Measurements from ENCODE around the gene CASP9.
"Not testable (repeated sequence)": the region's sequence is repeated elsewhere in the genome, so short reads cannot be mapped to it uniquely, and the experiment has no call there.

CASP9 gene

DNA sequence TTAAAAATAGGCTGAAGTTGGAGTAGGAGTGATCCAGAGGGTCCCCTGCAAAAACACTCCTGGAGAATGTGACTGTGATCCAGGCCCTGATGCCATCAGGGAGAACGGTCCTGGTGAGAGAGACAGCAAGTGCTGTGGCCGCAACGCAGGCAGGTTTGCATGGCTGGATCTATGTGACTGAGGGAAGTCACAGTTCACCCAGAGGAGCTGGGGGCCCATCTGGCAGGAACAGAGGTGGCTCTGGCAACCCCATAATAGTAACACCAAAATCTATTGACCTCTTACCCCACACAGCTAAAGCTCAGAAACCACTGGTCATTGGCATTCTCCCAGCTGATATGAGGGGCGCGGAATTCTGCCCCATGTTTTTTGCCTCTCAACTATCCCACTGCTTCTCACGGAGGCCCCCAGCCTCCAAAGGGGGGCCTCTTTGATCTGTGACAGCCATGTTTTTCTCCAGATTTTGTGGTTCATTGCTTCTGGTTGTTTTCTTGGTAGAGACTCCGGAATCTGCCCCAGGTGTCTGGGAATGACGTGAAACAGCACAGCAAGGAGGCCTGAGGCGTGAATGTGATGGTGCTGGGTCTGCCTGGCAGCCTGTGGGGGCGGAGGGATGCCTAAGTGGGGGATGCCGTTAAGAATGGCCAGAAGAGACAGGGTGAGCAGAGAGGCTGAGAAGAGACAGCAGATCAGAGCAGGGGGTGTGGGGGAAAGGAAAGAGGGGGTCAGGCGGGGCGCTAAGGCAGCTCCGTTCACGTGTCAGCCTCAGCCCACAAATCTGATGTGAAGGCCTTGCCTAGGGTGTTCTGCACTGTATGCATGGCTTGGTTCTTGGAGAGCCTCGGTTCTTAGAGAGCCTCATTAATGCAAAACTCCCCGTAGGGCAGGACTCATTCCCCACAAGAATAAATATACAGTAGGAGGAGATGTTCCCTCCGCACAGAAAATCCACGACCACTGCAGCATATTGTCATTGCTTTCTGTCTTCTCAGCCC, 23.5 kb downstream of the CASP9 start:
- DNase-seq (ENCODE audit: low spot score) = no peak

DNA sequence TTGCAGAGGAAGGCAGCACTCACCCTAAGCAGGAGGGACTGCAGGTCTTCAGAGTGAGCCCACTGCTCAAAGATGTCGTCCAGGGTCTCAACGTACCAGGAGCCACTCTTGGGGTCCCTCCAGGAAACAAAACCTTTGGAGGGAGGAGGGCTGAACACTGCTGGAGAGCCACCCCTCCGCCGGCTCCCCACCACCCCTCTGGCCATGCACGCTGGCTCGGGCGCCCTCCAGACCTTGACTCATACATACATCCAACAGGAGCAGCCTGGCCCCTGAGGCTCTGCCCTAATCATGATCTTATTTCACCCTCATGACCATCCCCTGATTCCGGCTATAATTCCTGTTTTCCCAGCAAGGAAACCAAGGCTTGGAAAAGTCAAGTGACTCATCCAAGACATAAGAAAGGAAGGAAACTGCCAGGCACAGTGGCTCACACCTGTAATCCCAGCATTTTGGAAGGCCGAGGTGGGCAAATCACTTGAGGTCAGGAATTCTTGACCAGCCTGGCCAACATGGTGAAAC, 30.1 kb downstream of the CASP9 start:
- no peak for DNase-seq (ENCODE audit: low spot score)

GRCh38 chr1:15492596-15492995, 31.4 kb downstream of the CASP9 start:
- no peak for DNase-seq (ENCODE audit: low spot score)

DNA sequence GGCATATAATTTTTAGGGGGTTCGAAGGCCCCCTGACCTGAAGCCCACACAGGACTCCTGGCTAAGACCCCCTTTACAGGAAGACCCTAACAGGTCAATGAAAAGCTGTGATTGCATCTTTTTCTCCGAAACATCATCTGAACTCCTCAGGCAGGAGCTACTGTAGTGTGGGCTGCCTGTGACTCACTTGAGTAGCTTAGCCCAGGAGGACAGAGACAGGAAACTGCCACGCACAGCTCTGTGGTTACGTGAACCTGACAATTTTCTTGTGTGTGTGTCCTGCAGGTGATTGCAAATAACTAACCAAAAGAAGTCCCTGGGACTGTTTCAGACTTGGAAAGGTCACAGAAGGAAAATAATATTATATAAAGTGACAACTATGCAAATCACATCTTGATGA, 33.0 kb downstream of the CASP9 start:
- DNase-seq (ENCODE audit: low spot score) = not testable (repeated sequence)

GRCh38 chr1:15489052-15489736, 34.8 kb downstream of the CASP9 start:
- no peak for DNase-seq (ENCODE audit: low spot score)

DNA sequence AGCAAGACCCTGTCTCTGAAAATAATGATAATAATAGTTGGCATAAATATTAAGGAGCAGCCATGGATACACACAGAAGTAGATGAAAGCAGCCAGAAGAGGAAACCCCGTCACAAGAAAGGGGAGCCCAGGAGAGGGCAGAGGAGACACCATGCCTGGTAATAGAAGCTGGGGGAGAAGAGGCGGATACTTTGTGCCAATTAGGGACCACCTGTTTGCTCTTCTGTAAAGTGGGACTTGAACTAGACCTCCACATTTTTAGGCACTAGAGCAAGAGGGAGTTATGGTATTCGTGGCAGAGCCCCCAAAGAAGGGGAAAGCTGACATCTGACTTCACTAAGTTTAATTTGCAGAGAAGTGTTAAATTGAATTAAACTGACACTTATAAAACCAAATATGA, 35.6 kb downstream of the CASP9 start:
- no peak for DNase-seq (ENCODE audit: low spot score)

DNA sequence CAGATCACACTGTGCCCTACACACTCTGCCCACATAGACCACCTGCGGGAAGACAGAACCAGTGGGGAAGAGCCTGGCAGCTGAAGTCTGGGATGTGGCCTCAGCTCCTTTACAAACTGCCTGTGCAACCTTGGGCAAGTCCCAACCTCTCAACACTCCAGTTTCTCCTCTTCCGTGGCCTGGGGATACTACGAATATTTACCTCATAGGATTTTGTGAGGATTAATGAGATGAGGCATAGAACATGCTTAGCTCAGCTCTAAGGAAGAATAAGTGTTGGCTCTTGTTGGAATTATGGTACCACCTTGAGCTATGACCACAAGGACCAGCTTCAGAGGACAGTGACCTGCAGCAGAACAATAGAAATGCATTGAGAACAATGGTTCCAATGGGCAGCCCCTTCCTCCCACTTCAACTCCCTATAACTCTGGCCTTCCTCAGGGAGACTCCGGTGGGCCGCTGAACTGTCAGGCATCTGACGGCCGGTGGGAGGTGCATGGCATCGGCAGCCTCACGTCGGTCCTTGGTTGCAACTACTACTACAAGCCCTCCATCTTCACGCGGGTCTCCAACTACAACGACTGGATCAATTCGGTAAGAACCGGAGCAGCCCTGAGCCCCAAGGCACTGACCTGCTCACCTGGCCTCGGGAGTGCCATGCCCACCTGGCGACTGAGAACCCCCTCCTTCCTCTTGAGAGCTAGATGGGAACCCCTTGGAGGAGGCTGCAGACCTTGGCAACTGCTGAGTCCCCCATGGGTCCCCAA, 37.0 kb downstream of the CASP9 start:
- DNase-seq (ENCODE audit: low spot score) = not testable (repeated sequence)

DNA sequence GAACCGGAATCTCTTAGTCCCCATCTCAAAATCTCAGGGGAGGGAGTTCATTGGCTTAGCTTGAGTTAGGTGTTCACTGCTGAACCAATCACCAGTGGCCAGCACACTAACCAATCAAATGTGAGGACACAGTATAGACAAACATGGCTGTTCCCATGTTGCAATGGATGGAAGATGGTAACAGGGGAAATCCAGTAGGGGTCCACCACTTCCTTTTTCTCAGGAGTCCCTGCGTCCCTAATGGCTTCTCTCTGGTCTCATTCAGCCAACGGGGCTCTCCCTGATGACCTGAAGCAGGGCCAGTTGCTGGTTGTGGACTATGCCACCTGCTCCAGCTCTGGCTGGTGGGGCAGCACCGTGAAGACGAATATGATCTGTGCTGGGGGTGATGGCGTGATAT, 38.4 kb downstream of the CASP9 start:
- DNase-seq (ENCODE audit: low spot score) = no peak

DNA sequence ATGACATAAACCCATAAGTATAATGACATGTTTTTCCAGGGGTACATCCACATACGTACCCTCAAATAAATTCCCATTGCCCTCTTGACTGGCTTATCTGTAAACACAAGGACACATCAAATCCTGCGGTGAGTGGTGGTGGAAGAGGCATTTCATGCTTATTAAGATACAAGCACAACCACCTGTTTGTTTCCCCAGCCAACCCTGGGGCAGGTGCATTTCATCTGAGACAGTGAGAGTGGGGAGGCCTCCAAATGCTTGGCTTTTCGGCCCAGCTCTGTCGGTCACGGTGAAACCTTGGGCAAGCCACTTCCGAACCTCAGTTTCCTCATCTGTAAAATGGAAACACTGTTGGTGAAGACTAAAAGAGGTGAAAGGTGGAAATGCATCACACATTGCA, 39.6 kb downstream of the CASP9 start:
- not testable (repeated sequence) for DNase-seq (ENCODE audit: low spot score)

GRCh38 chr1:15483971-15484370, 40.0 kb downstream of the CASP9 start:
- DNase-seq (ENCODE audit: low spot score) = no peak

DNA sequence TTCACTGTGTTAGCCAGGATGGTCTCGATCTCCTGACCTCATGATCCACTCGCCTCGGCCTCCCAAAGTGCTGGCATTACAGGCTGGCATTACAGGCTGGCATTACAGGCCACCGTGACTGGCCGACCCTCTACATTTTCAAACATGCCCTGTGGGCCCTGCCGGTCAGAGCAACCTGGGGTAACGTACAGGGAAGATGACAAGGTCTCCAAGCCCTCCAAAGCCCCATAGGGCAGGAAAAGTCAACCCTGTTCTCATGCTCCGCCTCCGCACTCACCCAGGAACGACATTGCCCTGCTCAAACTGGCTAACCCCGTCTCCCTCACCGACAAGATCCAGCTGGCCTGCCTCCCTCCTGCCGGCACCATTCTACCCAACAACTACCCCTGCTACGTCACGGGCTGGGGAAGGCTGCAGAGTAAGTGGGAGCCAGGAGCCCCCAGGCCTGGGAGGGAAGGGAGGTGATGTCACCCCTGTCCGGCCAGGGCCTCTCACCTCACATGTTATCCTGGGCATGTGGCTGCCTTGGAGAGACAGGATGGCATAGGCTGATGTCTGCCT, 41.0 kb downstream of the CASP9 start:
- not testable (repeated sequence) for DNase-seq (ENCODE audit: low spot score)

- not testable (repeated sequence) for DNase-seq (ENCODE audit: low spot score)
These were observed 41.6 kb downstream of the CASP9 start for GRCh38 chr1:15482455-15482854.

DNA sequence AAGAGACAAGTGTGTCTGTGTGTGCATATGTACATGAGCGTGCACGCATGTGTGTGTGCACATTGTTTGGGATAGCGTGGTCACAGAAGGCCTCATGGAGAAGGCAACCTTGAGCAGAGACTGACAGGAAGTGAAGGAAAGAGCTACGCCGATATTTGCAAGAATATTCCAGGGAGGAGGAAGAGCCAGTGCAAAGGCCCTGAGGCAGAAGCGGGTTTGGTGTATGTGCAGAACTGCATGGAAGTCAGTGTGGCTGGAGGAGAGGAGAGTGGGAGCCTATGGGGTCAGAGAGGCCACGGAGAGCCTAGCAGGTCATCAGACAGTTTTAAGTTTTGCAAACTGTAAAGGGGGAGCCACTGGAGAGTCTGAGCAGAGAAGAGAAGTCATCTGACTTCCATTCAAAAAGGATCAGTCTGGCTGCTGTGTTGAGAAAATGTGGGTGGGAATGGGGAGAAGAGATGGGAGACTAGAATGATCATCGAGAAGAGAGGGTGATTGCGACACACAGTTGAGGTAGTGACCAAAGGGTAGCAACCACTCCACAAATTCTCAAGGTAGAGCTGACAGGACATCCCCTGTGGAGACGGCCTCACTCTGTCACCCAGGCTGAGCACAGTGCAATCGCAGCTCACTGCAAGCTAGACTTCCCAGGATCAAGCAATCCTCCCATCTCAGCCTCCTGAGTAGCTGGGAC, 44.2 kb downstream of the CASP9 start:
- no peak for DNase-seq (ENCODE audit: low spot score)

- no peak for DNase-seq (ENCODE audit: low spot score)
These were observed 46.3 kb downstream of the CASP9 start for GRCh38 chr1:15477646-15478212.

DNA sequence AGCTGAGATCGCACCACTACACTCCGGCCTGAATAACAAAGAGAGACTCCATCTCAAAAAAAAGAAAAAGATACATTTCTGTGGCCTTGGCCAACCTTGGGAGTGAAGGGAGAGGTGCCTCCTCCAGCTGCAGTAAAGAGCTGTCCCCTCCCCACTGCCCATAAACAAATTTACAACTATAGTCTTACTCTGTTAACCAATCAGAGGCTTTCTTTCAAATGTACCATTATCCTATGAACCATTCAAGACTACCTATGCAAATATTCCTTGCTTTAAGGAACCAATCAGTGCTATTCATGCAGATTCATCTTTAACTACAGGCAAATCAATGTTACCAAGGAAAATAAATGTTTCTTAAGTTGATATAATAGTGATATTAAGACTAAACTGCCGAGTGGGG, 47.1 kb downstream of the CASP9 start:
- no peak for DNase-seq (ENCODE audit: low spot score)

DNA sequence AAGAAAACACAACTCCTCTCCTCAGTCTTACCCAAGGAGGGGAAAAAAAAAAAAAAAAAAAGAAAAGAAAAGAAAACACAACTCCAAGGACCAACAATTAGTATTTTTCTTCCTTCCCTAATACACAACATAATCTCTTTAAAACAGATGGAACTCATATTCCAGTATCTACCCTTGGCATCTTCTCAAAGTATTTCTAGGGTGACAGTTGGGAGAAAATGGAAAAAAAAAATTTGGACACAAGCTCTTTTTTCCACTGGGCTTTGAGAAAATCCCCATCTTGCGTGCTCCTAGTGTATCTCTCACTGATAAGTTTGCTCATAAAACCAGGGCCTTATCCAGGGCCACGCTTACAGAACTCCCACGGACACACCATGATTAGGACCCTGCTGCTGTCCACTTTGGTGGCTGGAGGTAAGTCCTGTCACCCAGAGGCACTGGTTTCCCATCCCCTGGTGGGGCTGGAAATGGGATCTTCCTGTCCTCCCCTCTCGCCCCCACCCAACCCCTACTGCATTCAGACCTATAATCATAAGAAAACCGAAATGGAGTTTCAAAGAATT, 48.2 kb downstream of the CASP9 start, which contains the start of gene CELA2B:
CELA2B (plus strand) TSS at position 353 of the 563 bp plus-strand sequence; CDS start at position 375, 22 bp downstream.
- no peak for DNase-seq (ENCODE audit: low spot score)

DNA sequence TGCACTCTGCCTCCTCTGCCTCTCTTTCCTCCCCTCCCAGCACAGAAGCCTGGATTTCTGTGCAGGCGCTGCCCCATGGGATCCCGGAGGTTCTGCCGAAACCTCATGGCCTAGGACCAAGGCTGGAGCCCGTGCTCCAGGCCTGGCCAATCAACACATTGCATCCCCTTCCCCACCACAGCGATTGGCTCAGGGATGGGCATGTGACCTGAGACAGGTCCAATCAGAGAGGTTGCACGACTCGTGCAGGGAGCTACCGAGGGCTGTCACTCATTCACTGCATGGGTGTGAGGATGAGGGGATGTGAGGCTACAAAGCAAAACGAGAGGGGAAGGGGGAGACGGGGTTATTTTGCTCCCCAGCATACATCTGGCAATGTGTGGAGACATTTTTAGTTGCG, 51.4 kb downstream of the CASP9 start:
- no peak for DNase-seq (ENCODE audit: low spot score)

GRCh38 chr1:15471723-15472122, 52.3 kb downstream of the CASP9 start:
- DNase-seq (ENCODE audit: low spot score) = not testable (repeated sequence)

GRCh38 chr1:15471067-15471466, 52.9 kb downstream of the CASP9 start:
- not testable (repeated sequence) for DNase-seq (ENCODE audit: low spot score)

GRCh38 chr1:15469821-15470448, 54.1 kb downstream of the CASP9 start:
- DNase-seq (ENCODE audit: low spot score) = not testable (repeated sequence)
